ENCODE data around the gene SMAD2. TPM values are rescaled to one million over a fixed set of nuclear protein-coding genes. Genes with fewer than 3 reads are reported as not detected.

The SMAD2 gene
- polyA plus RNA-seq, 1 experiment, result 95.8 TPM

GRCh38 chr18:47931718-47932103, 1.3 kb upstream of the SMAD2 start:
- peaks cover 2% of the 10 kb centered on the region; the same call in 1 of the 2 replicates for H3K9me3 ChIP-seq (ENCODE audit: control insufficient read depth, insufficient read depth, low read length)
- peak overlapping the region; percentile 71 for H3K4me3 ChIP-seq (ENCODE audit: low read depth, low read length)
- DNase-seq (ENCODE audit: low read depth, low spot score), result no peak
- POLR2A ChIA-PET, result no interaction called here
- CTCF ChIA-PET, result no interaction called here
- H3K27me3 ChIP-seq (ENCODE audit: control insufficient read depth, insufficient read depth, low read length), result peaks cover 7% of the 10 kb centered on the region
- 0 out of 2 replicates have a peak, but pooled peaks have one; percentile 5 for TF ChIP-seq CTCF (IDR thresholded peaks at IDR 0.05; ENCODE audit: low read depth, low read length)
- peak overlapping the region; percentile 62 for H3K27ac ChIP-seq (ENCODE audit: low read depth, low read length)

GRCh38 chr18:47930931-47931717, 665 bp upstream of the SMAD2 start:
- peak overlapping the region; percentile 62 for H3K27ac ChIP-seq (ENCODE audit: low read depth, low read length)
- H3K4me3 ChIP-seq (ENCODE audit: low read depth, low read length), result peak overlapping the region; percentile 71
- ChIA-PET POLR2A (interaction anchor here (0.6 to 1.9 kb wide), 6 partner anchors 16 to 1963 kb away, joined by 3 to 8 read pairs (median 4); no protein-coding TSS in a partner anchor), CTCF (interaction anchor here (0.6 to 0.7 kb wide), 2 partner anchors 92 to 182 kb away, joined by 5 to 8 read pairs; no protein-coding TSS in a partner anchor)
- peaks cover 2% of the 10 kb centered on the region; the same call in 1 of the 2 replicates for H3K9me3 ChIP-seq (ENCODE audit: control insufficient read depth, insufficient read depth, low read length)
- peak; percentile 88 for DNase-seq (ENCODE audit: low read depth, low spot score)
- peaks cover 6% of the 10 kb centered on the region for H3K27me3 ChIP-seq (ENCODE audit: control insufficient read depth, insufficient read depth, low read length)
- no peak for TF ChIP-seq CTCF (IDR thresholded peaks at IDR 0.05; ENCODE audit: low read depth, low read length)

- peak; percentile 10 for DNase-seq (ENCODE audit: low read depth, low spot score)
- Histone ChIP-seq H3K9me3 (ENCODE audit: control insufficient read depth, insufficient read depth, low read length) (peaks cover 2% of the 10 kb centered on the region; the same call in 1 of the 2 replicates), H3K4me3 (ENCODE audit: low read depth, low read length) (peak overlapping the region; percentile 67), H3K27me3 (ENCODE audit: control insufficient read depth, insufficient read depth, low read length) (peaks cover 2% of the 10 kb centered on the region), H3K27ac (ENCODE audit: low read depth, low read length) (peak overlapping the region; percentile 53)
- POLR2A ChIA-PET, result interaction anchor here (0.7 to 1.9 kb wide), 3 partner anchors 47 to 63 kb away, joined by 4 read pairs; no protein-coding TSS in a partner anchor
- CTCF ChIA-PET, result interaction anchor here (0.7 kb wide), 1 partner anchor 155 kb away, joined by 3 read pairs; no protein-coding TSS in a partner anchor
- TF ChIP-seq CTCF (IDR thresholded peaks at IDR 0.05; ENCODE audit: low read depth, low read length), result no peak
Measured at GRCh38 chr18:47929681-47930198, 719 bp downstream of the SMAD2 start.

GRCh38 chr18:47928466-47928865, 2.0 kb downstream of the SMAD2 start:
- DNase-seq (ENCODE audit: low read depth, low spot score), result no peak
- Histone ChIP-seq H3K4me3 (ENCODE audit: low read depth, low read length) (peak overlapping the region; percentile 67), H3K27me3 (ENCODE audit: control insufficient read depth, insufficient read depth, low read length) (peaks cover 2% of the 10 kb centered on the region), H3K27ac (ENCODE audit: low read depth, low read length) (no peak overlapping the region), H3K9me3 (ENCODE audit: control insufficient read depth, insufficient read depth, low read length) (peaks cover 2% of the 10 kb centered on the region; the same call in 1 of the 2 replicates)
- TF ChIP-seq CTCF (IDR thresholded peaks at IDR 0.05; ENCODE audit: low read depth, low read length), result no peak
- ChIA-PET POLR2A (no interaction called here), CTCF (interaction anchor here (1.6 kb wide), 1 partner anchor 156 kb away, joined by 3 read pairs; no protein-coding TSS in a partner anchor)
